Activated CD8-positive, alpha-beta memory T cell treated with anti-CD3 and anti-CD28 coated beads for 36 hours (primary cell): ENCODE measurements around the gene CAPN12. TPM values are rescaled to one million over a fixed set of nuclear protein-coding genes. Genes with fewer than 3 reads are reported as not detected.
"Not testable (repeated sequence)": the region's sequence is repeated elsewhere in the genome, so short reads cannot be mapped to it uniquely, and the experiment has no call there.

Source experiments
- CTCF ChIA-PET: fragments of 350-600 bp; sonication (Branson Sonifier 250); formaldehyde crosslinking; loops from one replicate; lab custom pipeline; 2021; ENCODE audit warnings: antibody characterized with exemption; lab: Charles Lee
- POLR2A ChIA-PET: fragments of 350-600 bp; sonication (Branson Sonifier 250); formaldehyde crosslinking; loops from one replicate; lab custom pipeline; 2021; ENCODE audit warnings: antibody characterized with exemption; lab: Charles Lee
- total RNA-seq, 2 experiments: library from RNA; stranded (reverse); gene quantifications; one replicate each; pipeline ENCODE4 v1.2.3, GENCODE V29; 2021

The CAPN12 gene
- total RNA-seq, 2 experiments from 2014 or later, result 3.3 to 3.7 TPM

- ChIA-PET POLR2A (no interaction called here), CTCF (interaction anchor here (0.6 kb wide), 1 partner anchor 227 kb away, joined by 3 read pairs; no protein-coding TSS in a partner anchor)
Observed at GRCh38 chr19:38774181-38774950, 30.1 kb upstream of the CAPN12 start.

GRCh38 chr19:38773469-38774177 is 29.3 kb upstream of the CAPN12 start, which contains the start of gene LGALS7:
TSS of gene LGALS7 (minus strand) at chr19:38773517. CDS start at chr19:38773492, 25 bp downstream.
- POLR2A ChIA-PET, result no interaction called here
- CTCF ChIA-PET, result no interaction called here

DNA sequence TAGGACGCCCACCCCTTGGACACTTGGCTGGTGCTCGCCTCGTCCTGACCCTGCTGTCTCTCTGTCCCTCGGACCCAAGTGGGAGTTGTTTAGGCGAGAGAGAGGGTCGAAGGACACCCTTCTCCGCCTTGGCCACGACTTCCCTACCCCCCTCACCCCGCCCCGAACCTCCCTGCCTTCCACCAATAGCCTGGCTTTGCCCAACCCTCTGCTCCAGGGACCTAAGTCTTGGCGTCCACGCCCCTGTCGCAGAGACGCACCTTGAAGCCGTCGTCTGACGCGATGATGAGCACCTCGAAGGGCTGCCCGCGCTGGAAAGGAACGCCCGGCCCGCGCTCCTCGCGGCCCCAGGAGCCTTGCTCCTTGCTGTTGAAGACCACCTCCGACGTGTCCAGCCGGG is 27.3 kb upstream of the CAPN12 start:
- CTCF ChIA-PET, POLR2A ChIA-PET: not testable (repeated sequence)

DNA sequence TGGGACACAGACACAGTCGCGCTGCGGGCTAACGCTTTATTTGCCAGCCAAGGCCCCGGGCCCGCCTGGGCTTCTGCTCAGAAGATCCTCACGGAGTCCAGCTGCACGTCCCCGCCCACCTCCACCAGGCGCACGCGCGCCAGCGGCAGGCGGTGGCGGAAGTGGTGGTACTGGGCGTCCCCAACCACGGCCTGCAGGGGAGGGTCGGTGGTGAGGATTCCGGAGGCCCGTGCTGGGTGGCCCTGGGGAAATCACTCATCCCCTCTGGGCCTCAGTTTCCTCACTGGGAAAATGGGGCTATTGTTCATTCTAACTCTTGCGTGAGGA is 26.6 kb upstream of the CAPN12 start:
- CTCF ChIA-PET, POLR2A ChIA-PET: not testable (repeated sequence)

DNA sequence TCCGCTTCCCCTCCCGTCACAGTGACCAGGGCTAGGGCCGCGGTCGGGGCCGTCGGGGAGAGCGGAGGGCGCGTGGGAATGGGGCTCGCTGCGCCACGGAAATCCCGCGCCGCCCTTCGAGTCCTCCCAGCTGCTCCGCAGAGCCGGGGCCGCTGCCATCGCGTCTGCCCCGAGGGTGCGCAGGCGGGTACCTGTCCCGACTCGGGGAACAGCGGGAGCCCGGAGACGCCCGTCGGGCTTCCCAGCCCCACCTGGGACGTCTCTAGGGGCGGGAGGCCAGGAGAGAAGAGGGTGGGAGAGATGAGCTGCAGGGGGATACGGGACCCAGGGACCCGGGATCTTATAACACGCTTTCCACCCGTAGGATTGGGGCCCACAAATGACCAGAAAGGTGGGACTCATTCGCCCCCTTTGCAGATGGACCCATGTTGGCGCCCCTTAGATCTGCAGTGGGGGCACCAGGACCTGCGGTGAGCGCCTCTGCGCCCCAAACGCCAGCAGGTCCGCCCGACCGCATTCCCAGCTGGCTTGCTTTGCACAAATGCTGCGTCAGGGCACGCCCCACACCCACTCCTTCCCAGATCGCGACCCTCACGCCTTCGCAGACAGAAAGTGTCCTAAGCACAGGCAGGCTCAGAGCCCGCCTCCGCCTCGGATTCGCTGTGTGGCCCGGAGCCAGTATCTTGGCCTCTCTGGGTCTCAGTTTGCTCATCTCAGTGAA is 26.1 kb upstream of the CAPN12 start:
- ChIA-PET POLR2A (interaction anchor here (1.0 kb wide), 1 partner anchor 79 kb away, joined by 3 read pairs; no protein-coding TSS in a partner anchor), CTCF (interaction anchor here (0.7 to 1.0 kb wide), 2 partner anchors 16 to 77 kb away, joined by 3 read pairs; no protein-coding TSS in a partner anchor)

DNA sequence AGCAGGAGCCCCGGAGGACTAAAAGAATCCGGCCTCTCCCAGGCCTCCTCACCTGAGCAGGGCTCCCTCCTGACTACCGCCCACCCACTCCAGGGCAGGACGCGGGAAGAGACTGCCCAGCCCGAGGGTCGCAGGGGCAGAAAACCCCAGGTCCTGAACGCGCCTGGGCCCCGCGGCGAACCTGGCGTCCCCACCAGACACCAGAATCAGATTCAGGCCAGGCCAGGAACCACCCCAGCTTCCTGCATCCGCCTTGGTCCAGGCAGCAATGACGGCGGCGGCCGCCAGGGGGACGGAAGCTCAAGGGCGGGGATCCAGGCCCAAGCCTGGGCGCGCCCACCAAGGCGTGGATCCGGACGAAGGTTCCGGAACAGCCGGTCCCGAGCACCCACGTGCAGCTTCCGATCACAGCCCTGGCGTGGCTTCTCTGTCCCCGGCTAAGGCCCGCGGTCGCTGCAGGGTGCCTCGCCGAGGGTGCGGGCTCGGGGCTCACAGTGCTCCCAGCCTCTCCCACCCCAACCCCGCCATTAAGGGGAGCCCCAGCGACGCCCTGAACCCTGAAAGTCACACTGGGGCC is 25.4 kb upstream of the CAPN12 start:
- POLR2A ChIA-PET, result interaction anchor here (1.0 kb wide), 1 partner anchor 80 kb away, joined by 3 read pairs; no protein-coding TSS in a partner anchor
- CTCF ChIA-PET, result interaction anchor here (0.6 to 1.3 kb wide), 5 partner anchors 16 to 118 kb away, joined by 3 read pairs; no protein-coding TSS in a partner anchor

- ChIA-PET POLR2A (interaction anchor here (0.6 kb wide), 1 partner anchor 249 kb away, joined by 3 read pairs; no protein-coding TSS in a partner anchor), CTCF (no interaction called here)
Observed at GRCh38 chr19:38766276-38767047, 22.2 kb upstream of the CAPN12 start.

- CTCF ChIA-PET, result no interaction called here
Observed at GRCh38 chr19:38765214-38765613, 20.9 kb upstream of the CAPN12 start.

DNA sequence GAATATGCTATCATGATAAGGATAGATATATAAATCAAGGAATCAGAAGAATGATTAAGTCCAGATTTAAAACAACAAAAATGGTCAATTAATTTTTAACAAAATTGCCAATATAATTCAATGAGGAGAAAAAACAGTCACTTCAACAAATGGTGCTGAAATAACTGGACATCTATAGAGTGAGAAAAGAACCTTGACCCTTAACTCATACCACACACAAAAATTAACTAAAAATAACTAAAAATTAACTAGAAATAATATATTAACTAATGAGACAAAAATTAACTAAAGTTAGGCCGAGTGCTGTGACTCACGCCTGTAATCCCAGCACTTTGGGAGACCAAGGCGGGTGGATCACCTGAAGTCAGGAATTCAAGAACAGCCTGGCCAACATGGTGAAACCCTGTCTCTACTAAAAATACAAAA is 19.5 kb upstream of the CAPN12 start:
- ChIA-PET CTCF (no interaction called here), POLR2A (no interaction called here)

More at GRCh38 chr19:38765214-38765613, 20.9 kb upstream of the CAPN12 start:
- POLR2A ChIA-PET, result interaction anchor here (0.7 kb wide), 1 partner anchor 25 kb away, joined by 4 read pairs; no protein-coding TSS in a partner anchor

DNA sequence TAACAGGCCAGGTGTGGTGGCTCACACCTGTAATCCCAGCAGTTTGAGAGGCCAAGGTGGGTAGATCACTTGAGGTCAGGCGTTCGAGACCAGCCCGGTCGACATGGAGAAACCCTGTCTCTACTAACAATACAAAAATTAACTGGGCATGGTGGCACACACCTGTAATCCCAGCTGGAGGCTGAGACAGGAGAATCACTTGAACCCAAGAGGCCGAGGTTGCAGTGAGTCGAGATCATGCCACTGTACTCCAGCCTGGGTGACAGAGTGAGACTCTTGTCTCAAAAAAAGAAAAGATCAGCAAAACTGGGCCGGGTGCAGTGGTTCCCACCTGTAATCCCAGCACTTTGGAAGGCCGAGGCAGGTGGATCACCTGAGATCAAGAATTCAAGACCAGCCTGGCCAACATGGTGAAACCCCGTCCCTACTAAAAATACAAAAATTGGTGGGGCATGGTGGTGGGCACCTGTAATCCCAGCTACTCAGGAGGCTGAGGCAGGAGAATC is 17.7 kb upstream of the CAPN12 start:
- CTCF ChIA-PET, result interaction anchor here (0.6 kb wide), 1 partner anchor 152 kb away, joined by 6 read pairs; no protein-coding TSS in a partner anchor
- POLR2A ChIA-PET, result interaction anchor here (0.6 kb wide), 1 partner anchor 104 kb away, joined by 5 read pairs; no protein-coding TSS in a partner anchor

- CTCF ChIA-PET, result not testable (repeated sequence)
- POLR2A ChIA-PET, result interaction anchor here (0.6 kb wide), 1 partner anchor 105 kb away, joined by 5 read pairs; no protein-coding TSS in a partner anchor
Observed at GRCh38 chr19:38760805-38761517, 16.7 kb upstream of the CAPN12 start.

GRCh38 chr19:38759590-38760003 is 15.3 kb upstream of the CAPN12 start:
- ChIA-PET CTCF (no interaction called here), POLR2A (no interaction called here)

DNA sequence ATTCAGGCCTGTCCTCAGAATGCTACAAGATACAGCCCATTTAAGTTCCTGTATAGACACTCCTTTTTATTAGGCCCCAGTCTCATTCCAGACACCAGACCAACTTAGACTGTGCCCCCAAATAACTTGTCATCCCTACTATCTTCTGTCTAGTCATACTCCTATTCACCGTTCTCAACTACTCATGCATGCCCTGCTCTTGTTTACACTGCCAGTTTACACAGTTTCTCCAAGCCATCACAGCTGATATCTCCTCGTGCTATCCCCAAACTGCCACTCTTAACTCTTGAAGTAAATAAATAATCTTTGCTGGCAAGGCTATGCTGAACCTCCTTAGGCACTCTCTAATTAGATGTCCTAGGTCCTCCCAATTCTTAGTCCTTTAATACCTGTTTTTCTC is 9.9 kb upstream of the CAPN12 start:
- CTCF ChIA-PET, POLR2A ChIA-PET: not testable (repeated sequence)

GRCh38 chr19:38753783-38754182 is 9.5 kb upstream of the CAPN12 start:
- CTCF ChIA-PET, POLR2A ChIA-PET: not testable (repeated sequence)

DNA sequence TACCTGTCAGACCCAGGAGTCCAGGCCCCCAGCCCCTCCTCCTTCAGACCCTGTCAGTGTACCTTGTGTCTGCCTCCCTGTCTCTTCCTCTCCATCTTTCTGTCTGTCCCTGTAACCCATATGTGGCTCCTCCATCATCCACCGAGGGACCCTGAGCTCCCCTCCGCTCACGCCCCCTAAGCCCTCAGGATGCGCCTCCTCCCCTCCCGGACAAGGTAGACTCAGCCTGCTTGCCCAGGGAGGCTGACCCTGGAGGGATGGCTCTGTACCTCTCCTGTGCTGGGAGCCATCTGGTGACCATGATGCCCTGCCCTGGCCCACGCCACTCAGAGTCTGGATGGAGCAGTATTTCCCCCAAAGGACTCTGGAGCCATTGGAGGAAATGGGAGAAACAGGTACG is 1.0 kb upstream of the CAPN12 start:
- ChIA-PET CTCF (no interaction called here), POLR2A (no interaction called here)

- CTCF ChIA-PET, result no interaction called here
Observed at GRCh38 chr19:38744874-38745273, 600 bp upstream of the CAPN12 start.

More at GRCh38 chr19:38744874-38745273, 600 bp upstream of the CAPN12 start:
- POLR2A ChIA-PET, result interaction anchor here (0.7 kb wide), 1 partner anchor 31 kb away, joined by 4 read pairs; no protein-coding TSS in a partner anchor
